ENCODE measurements around the gene SPNS1.

SPNS1 gene

DNA sequence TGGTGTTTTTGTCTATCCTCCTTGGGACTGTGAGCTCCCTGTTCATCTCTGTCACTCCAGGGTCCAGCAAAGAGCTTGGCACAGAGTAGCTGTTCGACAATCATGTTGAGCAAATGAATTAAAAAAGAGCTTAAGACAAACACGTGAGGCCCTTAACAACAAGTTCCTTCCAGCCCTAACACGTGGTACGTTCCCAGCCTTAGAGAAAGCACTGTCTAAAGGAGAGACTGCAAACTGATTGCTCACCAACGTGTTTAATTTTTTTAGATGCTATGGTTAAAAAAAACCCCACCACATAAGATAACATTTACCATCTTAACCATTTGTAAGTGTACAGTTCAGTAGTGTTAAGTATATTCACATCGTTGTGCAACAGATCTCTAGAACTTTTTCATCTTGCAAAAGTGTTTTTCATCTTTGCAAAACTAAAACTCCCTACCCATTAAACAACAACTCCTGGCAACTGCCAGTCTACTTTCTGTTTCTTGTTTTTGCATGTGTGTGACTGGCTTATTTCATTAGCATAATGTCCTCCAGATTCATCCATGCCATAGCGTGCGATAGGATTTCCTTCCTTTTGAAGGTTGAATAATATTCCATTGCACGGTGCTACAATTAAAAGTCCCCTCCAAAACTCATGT, 38.5 kb downstream of the SPNS1 start:
- Histone ChIP-seq H3K4me3 (replicated peaks; ENCODE audit: low read depth, low read length) (no peak overlapping the region), H3K27me3 (replicated peaks; ENCODE audit: control insufficient read depth, insufficient read depth, low read length) (no peaks in the 10 kb centered on the region), H3K36me3 (ENCODE audit: control insufficient read depth, insufficient read depth, low read length) (no peaks in the 10 kb centered on the region)
- TF ChIP-seq, protein P1, sequence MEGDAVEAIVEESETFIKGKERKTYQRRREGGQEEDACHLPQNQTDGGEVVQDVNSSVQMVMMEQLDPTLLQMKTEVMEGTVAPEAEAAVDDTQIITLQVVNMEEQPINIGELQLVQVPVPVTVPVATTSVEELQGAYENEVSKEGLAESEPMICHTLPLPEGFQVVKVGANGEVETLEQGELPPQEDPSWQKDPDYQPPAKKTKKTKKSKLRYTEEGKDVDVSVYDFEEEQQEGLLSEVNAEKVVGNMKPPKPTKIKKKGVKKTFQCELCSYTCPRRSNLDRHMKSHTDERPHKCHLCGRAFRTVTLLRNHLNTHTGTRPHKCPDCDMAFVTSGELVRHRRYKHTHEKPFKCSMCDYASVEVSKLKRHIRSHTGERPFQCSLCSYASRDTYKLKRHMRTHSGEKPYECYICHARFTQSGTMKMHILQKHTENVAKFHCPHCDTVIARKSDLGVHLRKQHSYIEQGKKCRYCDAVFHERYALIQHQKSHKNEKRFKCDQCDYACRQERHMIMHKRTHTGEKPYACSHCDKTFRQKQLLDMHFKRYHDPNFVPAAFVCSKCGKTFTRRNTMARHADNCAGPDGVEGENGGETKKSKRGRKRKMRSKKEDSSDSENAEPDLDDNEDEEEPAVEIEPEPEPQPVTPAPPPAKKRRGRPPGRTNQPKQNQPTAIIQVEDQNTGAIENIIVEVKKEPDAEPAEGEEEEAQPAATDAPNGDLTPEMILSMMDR (IDR thresholded peaks at IDR 0.05; ENCODE audit: insufficient read depth, low read length, poor library complexity, severe bottlenecking): no peak
- DNase-seq (ENCODE audit: extremely low read depth, insufficient read length): no peak

DNA sequence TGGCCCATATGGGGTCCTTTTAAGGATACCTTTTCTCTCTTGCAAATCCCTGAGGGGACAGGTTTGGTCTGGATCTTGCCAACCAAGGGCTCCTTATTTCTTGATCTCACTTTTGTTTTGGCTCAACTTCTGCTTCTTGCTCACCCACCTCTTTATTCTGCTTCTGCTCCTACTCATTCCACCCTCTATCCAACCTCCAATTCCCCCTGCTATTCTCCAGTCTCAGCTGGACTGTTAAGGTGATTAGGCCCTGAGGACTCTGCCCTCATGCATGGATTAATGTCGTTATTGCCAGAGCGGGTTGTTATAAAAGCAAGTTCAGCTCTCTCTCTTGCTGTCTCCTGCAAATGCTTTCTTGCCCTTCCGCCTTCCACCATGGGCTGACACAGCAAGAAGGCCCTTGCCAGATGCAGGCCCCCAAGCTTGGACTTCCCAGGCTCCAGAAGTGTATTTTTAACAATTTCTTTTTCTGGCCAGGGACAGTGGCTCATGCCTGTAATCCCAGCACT, 40.0 kb downstream of the SPNS1 start:
- DNase-seq (ENCODE audit: extremely low read depth, insufficient read length): no peak
- TF ChIP-seq, protein P1 (IDR thresholded peaks at IDR 0.05; ENCODE audit: insufficient read depth, low read length, poor library complexity, severe bottlenecking): no peak
- no peaks in the 10 kb centered on the region for H3K36me3 ChIP-seq (ENCODE audit: control insufficient read depth, insufficient read depth, low read length)
- H3K27me3 ChIP-seq (replicated peaks; ENCODE audit: control insufficient read depth, insufficient read depth, low read length): no peaks in the 10 kb centered on the region
- H3K4me3 ChIP-seq (replicated peaks; ENCODE audit: low read depth, low read length): no peak overlapping the region

DNA sequence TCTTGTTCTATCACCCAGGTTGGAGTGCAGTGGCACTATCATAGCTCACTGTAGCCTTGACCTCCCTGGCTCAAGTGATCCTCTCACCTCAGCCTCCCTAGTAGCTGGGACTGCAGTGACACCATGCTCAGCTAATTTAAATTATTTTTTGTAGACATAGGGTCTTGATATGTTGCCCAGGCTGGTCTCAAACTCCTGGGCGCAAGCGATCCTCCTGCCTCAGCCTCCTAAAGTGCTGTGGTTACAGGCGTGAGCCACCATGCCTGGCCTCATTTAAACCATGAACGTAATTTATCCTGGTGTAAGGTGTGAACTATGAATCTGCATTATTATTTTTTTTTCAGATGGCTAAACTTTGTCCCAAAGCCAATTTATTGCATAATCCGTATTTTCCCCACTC, 47.6 kb downstream of the SPNS1 start:
- no peak for DNase-seq (ENCODE audit: extremely low read depth, insufficient read length)
- TF ChIP-seq, protein P1 (IDR thresholded peaks at IDR 0.05; ENCODE audit: insufficient read depth, low read length, poor library complexity, severe bottlenecking): no peak
- Histone ChIP-seq H3K27me3 (replicated peaks; ENCODE audit: control insufficient read depth, insufficient read depth, low read length) (no peaks in the 10 kb centered on the region), H3K4me3 (replicated peaks; ENCODE audit: low read depth, low read length) (no peak overlapping the region), H3K36me3 (ENCODE audit: control insufficient read depth, insufficient read depth, low read length) (no peaks in the 10 kb centered on the region)

DNA sequence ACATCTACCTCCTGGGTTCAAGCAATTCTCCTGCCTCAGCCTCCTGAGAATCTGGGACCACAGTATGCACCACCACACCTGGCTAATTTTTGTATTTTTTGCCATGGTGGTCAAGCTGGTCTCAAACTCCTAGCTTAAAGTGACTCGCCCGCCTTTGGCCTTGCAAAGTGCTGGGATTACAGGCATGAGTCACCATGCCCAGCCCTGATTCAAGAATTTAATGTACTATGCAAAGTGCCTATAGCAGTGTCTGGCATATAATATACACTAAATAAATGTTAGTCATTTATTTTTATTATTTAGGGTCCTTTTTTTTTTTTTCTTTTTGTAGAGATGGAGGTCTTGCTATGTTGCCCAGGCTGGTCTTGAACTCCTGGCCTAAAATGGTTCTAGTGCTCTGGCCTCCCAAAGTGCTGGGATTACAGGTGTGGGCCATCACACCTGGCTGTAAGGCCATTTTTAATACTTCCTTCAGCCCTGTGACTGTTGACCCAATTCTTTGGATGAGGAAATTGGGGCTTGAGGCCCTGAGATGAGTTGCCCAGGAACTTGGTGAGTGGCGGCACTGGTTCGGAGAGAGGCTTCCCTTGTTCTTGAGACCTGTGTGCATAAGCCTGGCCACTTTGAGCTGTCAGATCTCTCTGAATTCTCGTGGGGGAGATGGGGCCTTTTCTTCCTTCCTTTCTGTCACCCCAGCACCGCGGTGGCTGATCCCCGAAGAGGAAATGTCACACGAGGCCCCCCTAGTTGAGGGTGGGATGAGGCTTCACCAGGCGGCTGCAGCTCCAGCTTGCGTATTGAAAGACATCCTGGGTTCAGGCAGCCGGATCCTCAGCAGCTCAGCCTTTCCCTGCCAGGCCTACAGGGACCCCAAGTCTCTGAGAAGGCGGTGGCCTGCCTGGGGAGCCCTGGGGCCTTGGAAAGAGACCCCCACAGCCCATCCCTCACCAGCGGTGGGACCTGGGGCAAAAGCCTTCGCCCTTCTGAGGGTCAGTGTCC, 49.0 kb downstream of the SPNS1 start:
- Histone ChIP-seq H3K36me3 (ENCODE audit: control insufficient read depth, insufficient read depth, low read length) (no peaks in the 10 kb centered on the region), H3K4me3 (replicated peaks; ENCODE audit: low read depth, low read length) (no peak overlapping the region), H3K27me3 (replicated peaks; ENCODE audit: control insufficient read depth, insufficient read depth, low read length) (no peaks in the 10 kb centered on the region)
- no peak for DNase-seq (ENCODE audit: extremely low read depth, insufficient read length)
- TF ChIP-seq, protein P1 (IDR thresholded peaks at IDR 0.05; ENCODE audit: insufficient read depth, low read length, poor library complexity, severe bottlenecking): no peak

DNA sequence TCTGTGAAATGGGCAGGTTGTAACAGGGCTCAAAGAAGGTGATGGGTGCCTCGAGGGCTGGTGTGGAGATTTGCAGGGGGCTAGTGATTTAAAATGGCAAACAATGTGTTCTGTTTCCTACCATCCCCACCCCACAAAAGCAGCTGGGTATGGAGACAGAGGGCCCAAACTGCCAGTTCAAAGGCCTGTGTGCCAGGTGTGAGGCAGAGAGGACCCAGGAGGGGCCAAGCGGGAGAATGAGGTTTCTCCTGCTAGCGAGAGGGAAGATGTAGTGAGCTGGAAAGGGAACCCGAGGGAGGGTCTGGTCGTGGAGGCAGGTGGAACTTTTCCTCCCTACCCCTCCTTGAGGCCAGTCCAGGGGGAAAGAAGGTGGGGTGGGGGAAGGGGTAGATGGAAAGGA, 49.7 kb downstream of the SPNS1 start:
- no peaks in the 10 kb centered on the region for H3K27me3 ChIP-seq (replicated peaks; ENCODE audit: control insufficient read depth, insufficient read depth, low read length)
- DNase-seq (ENCODE audit: extremely low read depth, insufficient read length): no peak
- TF ChIP-seq, protein P1 (IDR thresholded peaks at IDR 0.05; ENCODE audit: insufficient read depth, low read length, poor library complexity, severe bottlenecking): no peak
- H3K36me3 ChIP-seq (ENCODE audit: control insufficient read depth, insufficient read depth, low read length): no peaks in the 10 kb centered on the region
- H3K4me3 ChIP-seq (replicated peaks; ENCODE audit: low read depth, low read length): no peak overlapping the region
